Heart right ventricle (tissue), 16 donors: Measurements from ENCODE around the gene CTAGE8. TPM values are rescaled to one million over a fixed set of nuclear protein-coding genes. Genes with fewer than 3 reads are reported as not detected.
A peak's percentile ranks its signal among the peaks of the same experiment; 100 is the strongest.
"Not testable (repeated sequence)": the region's sequence is repeated elsewhere in the genome, so short reads cannot be mapped to it uniquely, and the experiment has no call there.

Source experiments
- ATAC-seq, 8 donors: fragments of 200-7000 bp; cut with Tn5 transposase; one replicate each; pipeline ENCODE4 v1.9.1; 2020; ENCODE audit warnings: mild to moderate bottlenecking in 8 of 8, moderate library complexity in 8 of 8, moderate number of reproducible peaks in 1 of 8
- DNase-seq, 2 donors: peaks; one replicate each; pipeline ENCODE4 v3.0.0-alpha.2; 2020
- H3K27ac ChIP-seq, 10 donors: fragments of 200-600 bp; sonication (generic) in 2 of 10; one replicate each; pipeline versions ENCODE4 v1.5.0 to v1.8.0; 2020 to 2022; ENCODE audit warnings: mild to moderate bottlenecking in 3 of 10
- H3K27me3 ChIP-seq, 7 donors: fragments of 200-600 bp; one replicate each; pipeline ENCODE4 v1.8.0; 2021 to 2022; ENCODE audit warnings: mild to moderate bottlenecking in 2 of 7
- H3K36me3 ChIP-seq, 9 donors: fragments of 200-600 bp; sonication (generic) in 1 of 9; one replicate each; pipeline versions ENCODE4 v1.5.0 to v1.8.0; 2020 to 2022; ENCODE audit warnings: mild to moderate bottlenecking in 2 of 9
- H3K4me1 ChIP-seq, 9 donors: fragments of 200-600 bp; sonication (generic) in 1 of 9; one replicate each; pipeline versions ENCODE4 v1.5.0 to v1.8.0; 2020 to 2022; ENCODE audit warnings: mild to moderate bottlenecking in 4 of 9
- H3K4me3 ChIP-seq, 10 donors: fragments of 200-600 bp; sonication (generic) in 2 of 10; one replicate each; pipeline versions ENCODE4 v1.5.0 to v1.8.0; 2020 to 2022; ENCODE audit warnings: mild to moderate bottlenecking in 7 of 10, moderate library complexity in 2 of 10
- H3K9me3 ChIP-seq, 11 donors: fragments of 200-600 bp in 10 of 11; sonication (generic) in 2 of 11; one replicate each; pipeline versions ENCODE4 v1.5.0 to v1.8.0; 2013 to 2022; ENCODE audit warnings: mild to moderate bottlenecking in 2 of 11, control low read depth in 1 of 11, moderate library complexity in 1 of 11
- WGBS, 2 donors: extraction: QIAGEN DNeasy Blood & Tissue Kit; methylation state at CpG; one replicate each; pipeline ENCODE4 v1.1.7; 2013; ENCODE audit warnings: inconsistent platforms in 1 of 2; 5-methylcytosine and 5-hydroxymethylcytosine counted together
- intact Hi-C, 10 donors: fragments of 100-400 bp; cut with DNase I; formaldehyde crosslinking; loops; one replicate each; pipeline versions ENCODE4 v1.11.1 to v1.14.2; 2022
- polyA plus RNA-seq, 2 donors: library from polyadenylated mRNA; stranded (reverse); fragments of 200-250 nt; gene quantifications; one replicate each; pipeline ENCODE4 v1.2.3, GENCODE V29; 2013
- total RNA-seq, 10 donors: library from RNA; stranded (reverse); fragmentation: NEBNext Ultra II Directional in 3 of 10; extraction: Animal tissue kit (Norgen Biotek cat#: 25700) in 3 of 10; gene quantifications; one replicate each; pipeline versions ENCODE4 v1.2.1 to v1.2.4, GENCODE V29; 2021 to 2023
- donor health status: Arrhythmogenic right ventricular cardiomyopathy.
- donor health status: ischemic (EF 13 %, LVEDD 7.1; RV severe dilation, severe dysfunction).
- donor health status: healthy with polysubstance abuse.
- donor health status: DM: no; HTN: yes; CAD: no.
- donor health status: DM: no; HTN: no; CAD: no.
- donor health status: ischemic (EF 25% LVEDD 6.9; RV normal size, moderate dysfunction).
- donor health status: ischemic (EF 25% LVEDD 5.7; RV mildly dilated, moderate dysfunction).
- donor health status: healthy.
- donor health status: DM: yes; HTN: yes; CAD: no.
- donor health status: Ischemic cardiomyopathy.
- donor health status: ischemic (EF 35%, LVEDD 5.7; RV mildly dilated, moderate dysfunction).
- donor health status: nonischemic (EF 11% LVEDD 7.7; RV severe dilation, severe dysfunction).
- donor health status: DM: yes; HTN: yes; CAD: no.
- donor health status: PGD.
- donor health status: ischemic (EF 29% LVEDD 5.4; RV normal size, mild dysfunction).
- donor health status: nonischemic (EF 23%, LVEDD 6.1; RV moderate dilation, normal function).

Gene CTAGE8
- total and polyA plus RNA-seq, 12 donors: 0.04 to 0.29 (median 0.18) TPM; not detected in 6

DNA sequence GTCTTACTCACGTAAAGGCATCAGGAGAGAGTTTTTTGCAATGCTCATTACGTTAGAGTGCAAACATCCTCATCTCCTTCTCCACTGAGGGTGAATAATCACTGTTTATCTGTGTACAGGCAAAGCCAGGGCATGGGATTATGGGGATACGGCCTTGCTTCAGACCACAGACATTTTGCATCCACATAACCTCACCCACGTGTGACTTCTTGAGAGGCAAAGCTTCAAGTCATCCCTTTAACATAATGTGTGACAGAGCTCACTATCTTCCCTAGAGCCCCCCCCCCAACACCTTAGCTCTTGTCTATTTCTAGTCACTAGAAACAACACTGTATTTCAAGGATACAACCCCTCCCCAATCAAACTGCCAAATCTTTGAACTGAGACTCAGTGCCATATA is 22.5 kb upstream of the CTAGE8 start:
- H3K9me3 ChIP-seq, intact Hi-C loops, H3K27me3 ChIP-seq, H3K4me1 ChIP-seq, H3K27ac ChIP-seq, H3K4me3 ChIP-seq, H3K36me3 ChIP-seq, DNase-seq, ATAC-seq: not testable (repeated sequence)
- WGBS, 2 donors: 40 to 59% methylated on average over 2 of the region's 4 CpGs

DNA sequence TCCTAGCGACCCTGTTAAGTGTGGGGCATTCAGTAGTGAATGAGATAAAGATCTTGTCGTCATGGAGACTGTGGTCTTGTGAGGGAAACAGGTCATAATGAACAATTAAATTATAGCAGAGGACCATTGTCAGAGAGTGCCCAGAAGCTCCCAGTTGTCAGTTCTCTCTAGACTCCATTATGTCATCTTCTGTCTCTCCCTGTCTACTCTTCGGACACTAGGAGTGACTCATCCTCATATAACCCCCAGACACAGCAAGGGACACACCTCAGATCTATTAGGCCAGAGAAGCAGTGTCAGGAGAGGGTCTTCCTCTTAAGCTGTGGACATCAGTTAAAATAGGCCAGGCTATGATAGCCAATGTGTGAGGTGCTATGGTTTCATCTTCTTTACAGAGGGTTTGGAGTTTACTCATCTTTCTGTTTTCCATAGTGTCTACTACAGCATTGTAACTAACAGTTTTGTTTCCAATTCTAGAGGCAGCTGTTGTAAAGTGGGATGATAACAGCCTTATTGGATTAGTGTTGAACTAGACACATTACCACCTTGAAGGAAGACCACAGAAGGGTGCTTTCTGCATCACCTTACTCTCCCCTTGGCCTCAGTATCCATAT is 18.2 kb upstream of the CTAGE8 start:
- no CpG with 5 or more reads among the region's 3 CpGs for WGBS, 2 donors
- H3K36me3 ChIP-seq, ATAC-seq, DNase-seq, H3K4me3 ChIP-seq, intact Hi-C loops, H3K27me3 ChIP-seq, H3K4me1 ChIP-seq, H3K27ac ChIP-seq, H3K9me3 ChIP-seq: not testable (repeated sequence)

DNA sequence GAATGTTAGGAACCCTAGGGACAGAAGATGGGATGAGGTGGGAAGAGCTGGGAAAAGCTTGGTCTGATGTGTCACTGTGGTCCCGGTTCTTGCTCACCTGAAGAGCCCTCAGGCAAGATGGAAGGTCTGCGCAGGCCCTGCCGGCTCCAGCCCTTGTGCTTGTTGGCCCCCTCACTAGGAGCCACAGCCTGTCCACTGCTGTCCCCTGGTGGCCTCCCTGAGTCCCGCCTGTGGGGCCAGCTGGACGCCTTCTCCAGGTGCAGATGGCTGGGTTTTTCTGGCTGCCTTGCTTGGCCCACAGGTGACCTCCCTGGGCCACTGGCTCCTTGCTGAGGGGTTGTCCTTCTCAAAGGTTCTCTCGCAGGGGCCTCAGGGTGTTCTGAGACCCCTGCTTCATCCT is 14.6 kb upstream of the CTAGE8 start:
- no CpG with 5 or more reads among the region's 6 CpGs for WGBS, 2 donors
- H3K4me3 ChIP-seq, DNase-seq, intact Hi-C loops, H3K4me1 ChIP-seq, H3K27me3 ChIP-seq, H3K9me3 ChIP-seq, H3K27ac ChIP-seq, ATAC-seq, H3K36me3 ChIP-seq: not testable (repeated sequence)

DNA sequence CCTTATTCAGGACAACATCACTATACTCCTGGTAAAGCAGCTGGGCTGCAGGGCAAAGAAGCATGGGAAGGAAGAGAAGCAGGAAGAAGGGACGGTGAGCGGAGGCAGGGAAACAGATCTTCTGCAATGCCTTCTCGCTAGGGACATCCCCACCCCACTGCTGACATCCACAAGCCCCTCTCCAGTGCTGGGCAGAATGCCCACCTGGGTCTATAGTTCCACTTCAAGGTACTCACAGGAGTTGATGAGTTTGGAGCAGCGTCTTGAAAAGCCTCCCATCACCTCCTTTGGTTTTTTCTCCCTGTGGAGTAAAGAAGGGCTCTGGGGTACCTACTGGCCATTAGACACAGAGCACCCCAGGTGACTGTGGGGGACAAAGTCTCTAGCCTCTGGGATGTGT is 13.4 kb upstream of the CTAGE8 start:
- H3K4me3 ChIP-seq, DNase-seq: not testable (repeated sequence)

DNA sequence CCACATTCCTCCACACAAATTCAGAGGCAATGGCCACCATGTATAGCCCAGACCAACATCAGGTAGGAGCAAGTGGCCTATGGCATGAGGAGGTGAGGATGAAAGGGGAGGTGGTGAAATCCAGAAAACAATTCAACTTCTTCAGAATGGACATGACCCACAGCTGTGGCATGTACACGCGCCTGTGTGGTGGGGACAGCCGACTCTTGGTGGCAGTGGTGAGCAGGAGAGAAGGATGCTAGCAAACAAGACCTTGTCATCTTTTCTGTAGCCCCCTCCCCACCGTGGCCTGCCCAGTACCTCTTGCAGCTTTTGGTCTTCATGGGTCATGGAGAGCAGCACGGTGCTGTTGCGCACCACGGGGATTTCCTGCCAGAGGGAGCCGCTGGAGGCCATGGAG is 12.9 kb upstream of the CTAGE8 start:
- H3K4me3 ChIP-seq, H3K27ac ChIP-seq, H3K36me3 ChIP-seq, H3K27me3 ChIP-seq, H3K4me1 ChIP-seq, H3K9me3 ChIP-seq, intact Hi-C loops, DNase-seq: not testable (repeated sequence)
- ATAC-seq: peak in 1 of 8 donors; percentile 10
- WGBS, 2 donors: no CpG with 5 or more reads among the region's 8 CpGs

More for the DNA sequence above, 13.4 kb upstream of the CTAGE8 start:
- H3K9me3 ChIP-seq, H3K27ac ChIP-seq, intact Hi-C loops, H3K36me3 ChIP-seq, H3K27me3 ChIP-seq, H3K4me1 ChIP-seq: not testable (repeated sequence)
- WGBS, 2 donors: 87 to 91% methylated on average over 2 of the region's 4 CpGs
- peak in 1 of 8 donors; percentile 12 for ATAC-seq

DNA sequence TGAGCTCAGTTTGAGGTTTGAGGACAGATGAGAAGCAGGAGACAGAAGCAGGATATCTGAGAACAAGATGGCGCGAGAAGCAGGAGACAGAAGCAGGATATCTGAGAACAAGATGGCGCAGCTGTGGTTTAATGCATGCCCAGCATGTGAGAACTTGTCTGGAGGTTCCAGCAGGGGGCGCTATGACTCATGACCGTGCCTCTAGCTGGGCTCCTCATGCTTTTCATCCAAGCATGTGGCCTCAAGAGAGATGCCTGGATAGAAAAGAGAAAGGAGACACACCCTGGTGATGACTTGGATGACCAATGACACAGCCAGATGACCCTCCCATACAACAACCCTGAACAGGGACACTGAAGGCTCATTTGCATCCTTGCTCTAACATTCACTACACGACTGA is 10.9 kb upstream of the CTAGE8 start:
- H3K4me3 ChIP-seq, H3K9me3 ChIP-seq, H3K36me3 ChIP-seq, H3K4me1 ChIP-seq, H3K27ac ChIP-seq, DNase-seq, intact Hi-C loops, H3K27me3 ChIP-seq: not testable (repeated sequence)
- ATAC-seq: peak in 1 of 8 donors; percentile 15
- WGBS, 2 donors: 96 to 97% methylated on average over 3 of the region's 6 CpGs

DNA sequence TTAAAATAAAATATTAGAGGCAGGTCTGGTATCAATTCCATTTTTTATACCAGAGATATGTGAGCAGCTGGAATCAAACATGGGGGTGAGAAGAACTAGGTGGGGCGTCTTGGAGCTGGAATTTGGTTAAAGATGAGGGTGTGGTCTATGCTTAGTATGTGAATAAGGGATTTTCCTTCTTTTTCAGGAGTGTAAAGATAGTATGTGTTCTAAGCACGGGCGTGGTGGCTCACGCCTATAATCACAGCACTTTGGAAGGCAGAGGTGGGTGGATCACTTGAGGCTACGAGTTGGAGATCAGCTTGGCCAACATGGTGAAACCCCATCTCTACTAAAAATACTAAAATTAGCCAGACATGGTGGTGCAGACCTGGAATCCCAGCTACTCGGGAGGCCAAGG is 6.2 kb upstream of the CTAGE8 start:
- H3K9me3 ChIP-seq, DNase-seq, intact Hi-C loops, ATAC-seq, H3K27ac ChIP-seq, H3K27me3 ChIP-seq, H3K4me3 ChIP-seq, H3K36me3 ChIP-seq, H3K4me1 ChIP-seq: not testable (repeated sequence)
- 96 to 99% methylated on average over 4 of the region's 6 CpGs for WGBS, 2 donors

DNA sequence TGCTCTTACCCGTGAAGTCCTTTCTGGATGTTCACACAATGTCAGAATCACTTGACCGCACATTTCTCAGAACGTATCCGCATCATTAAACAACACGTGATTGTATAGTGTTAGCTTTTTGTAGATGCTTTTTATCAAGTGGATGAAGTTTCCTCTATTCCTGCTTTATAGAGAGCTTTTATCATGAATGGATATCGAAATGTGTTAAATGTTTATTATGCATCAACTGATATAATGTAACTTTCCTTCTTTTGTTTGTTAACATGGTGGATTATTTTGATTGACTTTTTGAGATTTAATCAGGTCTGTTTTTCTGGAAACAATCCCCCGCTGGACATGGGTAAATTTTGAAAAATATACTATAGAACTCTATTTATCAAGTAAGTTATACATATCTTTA is 4.4 kb downstream of the CTAGE8 start, which contains the start of gene OR2A7:
OR2A7 (minus strand) TSS at position 101 of the 400 bp plus-strand sequence. CDS start 5,164 bp downstream, outside the sequence.
- ATAC-seq, H3K36me3 ChIP-seq, H3K4me1 ChIP-seq, intact Hi-C loops, H3K9me3 ChIP-seq, DNase-seq, H3K4me3 ChIP-seq, H3K27me3 ChIP-seq, H3K27ac ChIP-seq: not testable (repeated sequence)
- WGBS, 2 donors: 89 to 90% methylated on average over 6 of the region's 7 CpGs

DNA sequence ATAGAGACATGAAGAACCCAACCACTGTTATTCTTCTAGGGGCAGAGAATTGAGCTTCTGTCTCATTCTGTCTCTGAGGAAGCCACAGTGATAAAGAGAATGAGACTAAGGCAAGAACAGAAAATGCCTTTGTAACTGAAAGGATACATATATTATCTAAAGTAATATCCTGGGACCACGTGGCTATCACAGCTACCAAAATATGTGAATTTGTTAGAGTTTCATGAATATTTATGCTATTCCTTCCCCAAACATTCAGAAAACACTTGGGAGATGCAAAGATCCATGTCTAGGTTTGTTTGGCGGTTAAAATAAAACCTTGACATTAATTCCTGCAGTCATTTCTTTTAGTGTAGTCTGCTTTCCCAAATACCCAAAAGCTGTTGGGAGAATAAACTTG is 7.0 kb downstream of the CTAGE8 start:
- intact Hi-C loops, ATAC-seq, H3K4me1 ChIP-seq, H3K27ac ChIP-seq, H3K36me3 ChIP-seq, H3K4me3 ChIP-seq, H3K27me3 ChIP-seq, DNase-seq, H3K9me3 ChIP-seq: not testable (repeated sequence)
- WGBS, 2 donors: no CpG with 5 or more reads among the region's 2 CpGs

DNA sequence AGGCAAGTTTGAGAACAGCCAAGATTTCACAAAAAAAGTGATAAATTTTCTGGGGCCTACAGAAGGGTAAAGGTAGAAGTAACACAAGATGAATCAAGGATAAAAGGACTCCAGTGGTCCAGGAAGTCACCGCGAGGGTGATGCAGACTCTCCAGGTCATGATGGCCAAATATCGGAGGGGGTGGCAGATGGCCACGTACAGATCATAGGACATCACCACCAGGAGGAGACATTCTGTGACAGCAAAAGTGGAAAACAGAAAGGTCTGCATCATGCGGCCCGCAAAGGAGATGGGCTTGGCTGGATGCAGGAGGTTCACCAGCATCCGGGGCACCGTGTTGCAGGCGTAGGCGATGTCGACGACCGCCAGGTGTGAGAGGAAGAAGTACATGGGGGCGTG is 10.0 kb downstream of the CTAGE8 start:
- H3K4me3 ChIP-seq, H3K4me1 ChIP-seq, H3K27ac ChIP-seq, DNase-seq, ATAC-seq, H3K27me3 ChIP-seq, H3K36me3 ChIP-seq, intact Hi-C loops, H3K9me3 ChIP-seq: not testable (repeated sequence)
- WGBS, 2 donors: no CpG with 5 or more reads among the region's 14 CpGs
